Gastroesophageal sphincter (tissue), 3 donors: ENCODE data around the gene GATA5.

Experiments
- CTCF ChIP-seq, 4 experiments: fragments of 200-600 bp in 2 of 4; fragments of 450-650 bp in 2 of 4; sonication (generic) in 1 of 4; IDR thresholded peaks; one replicate each; pipeline ENCODE4 v1.5.1; 2017 to 2019; ENCODE audit warnings: antibody characterized with exemption in 4 of 4, mild to moderate bottlenecking in 2 of 4, moderate library complexity in 2 of 4
- EP300 ChIP-seq: sonication (generic); formaldehyde crosslinking; IDR thresholded peaks from one replicate; pipeline ENCODE4 v1.6.1; 2017; ENCODE audit warnings: antibody characterized with exemption, mild to moderate bottlenecking

GRCh38 chr20:62449951-62450691 lies 25.7 kb downstream of the GATA5 start:
- TF ChIP-seq EP300 = no peak
- TF ChIP-seq CTCF (IDR thresholded peaks at IDR 0.05) = no peak
